H9 (cell line): Measurements from ENCODE around the gene C2CD2. TPM values are rescaled to one million over a fixed set of nuclear protein-coding genes. Genes with fewer than 3 reads are reported as not detected.

Source experiments
- DNase-seq: peaks from one replicate; pipeline ENCODE4 v3.0.0-alpha.2; 2017
- H2AFZ ChIP-seq: one replicate; pipeline ENCODE4 v1.6.1; 2013; ENCODE audit warnings: mild to moderate bottlenecking, low read length, control low read depth, moderate library complexity
- H2AK5ac ChIP-seq: 2 replicates; pipeline ENCODE4 v1.6.1; 2013; ENCODE audit warnings: low read length, control low read depth, mixed read lengths; ENCODE audit not compliant: insufficient read length
- H2BK120ac ChIP-seq: one replicate; pipeline ENCODE4 v1.6.1; 2013; ENCODE audit warnings: low read depth, mild to moderate bottlenecking, low read length, control low read depth, inconsistent platforms; ENCODE audit not compliant: poor library complexity, severe bottlenecking
- H2BK12ac ChIP-seq: 2 replicates; pipeline ENCODE4 v1.6.1; 2013; ENCODE audit warnings: low read length, control low read depth, mixed read lengths, low read depth; ENCODE audit not compliant: insufficient read length
- H2BK15ac ChIP-seq: 2 replicates; pipeline ENCODE4 v1.6.1; 2013; ENCODE audit warnings: low read depth, low read length, control low read depth
- H2BK20ac ChIP-seq: one replicate; pipeline ENCODE4 v1.6.1; 2013; ENCODE audit warnings: low read depth, mild to moderate bottlenecking, low read length, control low read depth, inconsistent platforms; ENCODE audit not compliant: poor library complexity, severe bottlenecking
- H2BK5ac ChIP-seq: 2 replicates; pipeline ENCODE4 v1.6.1; 2013; ENCODE audit warnings: low read length, control low read depth, mixed read lengths; ENCODE audit not compliant: insufficient read length
- H3K14ac ChIP-seq: 2 replicates; pipeline ENCODE4 v1.6.1; 2013; ENCODE audit warnings: low read length, control low read depth; ENCODE audit not compliant: insufficient read depth
- H3K18ac ChIP-seq: 2 replicates; pipeline ENCODE4 v1.6.1; 2013; ENCODE audit warnings: low read depth, mild to moderate bottlenecking, mixed read lengths, low read length, control low read depth; ENCODE audit not compliant: insufficient read length
- H3K23ac ChIP-seq: 2 replicates; pipeline ENCODE4 v1.6.1; 2013; ENCODE audit warnings: low read length, control low read depth, mixed read lengths, low read depth; ENCODE audit not compliant: insufficient read length
- H3K23me2 ChIP-seq: 2 replicates; pipeline ENCODE4 v1.6.1; 2013; ENCODE audit warnings: low read depth, mild to moderate bottlenecking, mixed read lengths, low read length, control low read depth; ENCODE audit not compliant: insufficient read length, poor library complexity, severe bottlenecking
- H3K27ac ChIP-seq: 2 replicates; pipeline ENCODE4 v1.5.1; 2013; ENCODE audit warnings: low read length, control low read depth, mixed read lengths, low read depth; ENCODE audit not compliant: insufficient read length
- H3K27me3 ChIP-seq: 2 replicates; pipeline ENCODE4 v1.6.1; 2013; ENCODE audit warnings: low read length, control low read depth, inconsistent platforms; ENCODE audit not compliant: insufficient read depth
- H3K4ac ChIP-seq: 2 replicates; pipeline ENCODE4 v1.6.1; 2013; ENCODE audit warnings: low read depth, mild to moderate bottlenecking, control low read depth, inconsistent platforms, low read length, moderate library complexity
- H3K4me1 ChIP-seq: 2 replicates; pipeline ENCODE4 v1.6.1; 2013; ENCODE audit warnings: low read length, control low read depth, inconsistent platforms; ENCODE audit not compliant: insufficient read depth
- H3K4me2 ChIP-seq: 2 replicates; pipeline ENCODE4 v1.6.1; 2013; ENCODE audit warnings: low read length, control low read depth, mixed read lengths; ENCODE audit not compliant: insufficient read length, insufficient read depth
- H3K56ac ChIP-seq: 2 replicates; pipeline ENCODE4 v1.6.1; 2013; ENCODE audit warnings: low read depth, mild to moderate bottlenecking, mixed read lengths, low read length, control low read depth; ENCODE audit not compliant: insufficient read length
- H3K79me1 ChIP-seq: 2 replicates; pipeline ENCODE4 v1.6.1; 2013; ENCODE audit warnings: low read depth, mild to moderate bottlenecking, moderate library complexity, low read length, control low read depth, inconsistent platforms; ENCODE audit not compliant: insufficient read depth, poor library complexity, severe bottlenecking
- H3K79me2 ChIP-seq: 2 replicates; pipeline ENCODE4 v1.6.1; 2013; ENCODE audit warnings: low read length, control low read depth, inconsistent platforms; ENCODE audit not compliant: insufficient read depth
- H3K9ac ChIP-seq: 2 replicates; pipeline ENCODE4 v1.6.1; 2013; ENCODE audit warnings: low read length, control low read depth, mixed read lengths; ENCODE audit not compliant: insufficient read length; ENCODE audit errors: extremely low read depth
- H3K9me3 ChIP-seq: one replicate; pipeline ENCODE4 v1.6.1; 2013; ENCODE audit warnings: low read depth, low read length, inconsistent platforms; ENCODE audit not compliant: control insufficient read depth
- H3T11ph ChIP-seq: one replicate; pipeline ENCODE4 v1.6.1; 2013; ENCODE audit warnings: mild to moderate bottlenecking, low read length, control low read depth, inconsistent platforms
- H4K20me1 ChIP-seq: one replicate; pipeline ENCODE4 v1.6.1; 2013; ENCODE audit not compliant: control insufficient read depth, insufficient read length, insufficient read depth
- H4K5ac ChIP-seq: 2 replicates; pipeline ENCODE4 v1.6.1; 2013; ENCODE audit warnings: low read depth, mild to moderate bottlenecking, mixed read lengths, low read length, control low read depth; ENCODE audit not compliant: insufficient read length
- H4K8ac ChIP-seq: replicated peaks from 2 replicates; pipeline ENCODE4 v1.6.1; 2013; ENCODE audit warnings: low read length, control low read depth, mixed read lengths, low read depth; ENCODE audit not compliant: insufficient read length
- H4K91ac ChIP-seq: 2 replicates; pipeline ENCODE4 v1.6.1; 2013; ENCODE audit warnings: low read depth, mild to moderate bottlenecking, moderate library complexity, mixed read lengths, low read length, control low read depth; ENCODE audit not compliant: insufficient read length
- H3K27ac Mint-ChIP-seq, 3 experiments: 2 replicates in 2 of 3; 3 replicates in 1 of 3; pipeline ENCODE4 v1.8.0; 2020 to 2021; ENCODE audit warnings: mixed read lengths in 3 of 3, mild to moderate bottlenecking in 1 of 3, moderate library complexity in 1 of 3
- H3K27me3 Mint-ChIP-seq: 2 replicates; pipeline ENCODE4 v1.8.0; 2021; ENCODE audit warnings: low read depth, mild to moderate bottlenecking, moderate library complexity, mixed read lengths
- H3K36me3 Mint-ChIP-seq, 3 experiments: 2 replicates in 2 of 3; 3 replicates in 1 of 3; pipeline ENCODE4 v1.8.0; 2020 to 2021; ENCODE audit warnings: low read depth in 3 of 3, mixed read lengths in 3 of 3; ENCODE audit not compliant: insufficient read depth in 1 of 3
- H3K4me1 Mint-ChIP-seq, 2 experiments: 2 replicates each; pipeline ENCODE4 v1.8.0; 2020; ENCODE audit warnings: mixed read lengths in 2 of 2
- H3K4me3 Mint-ChIP-seq, 2 experiments: 2 replicates in 1 of 2; 3 replicates in 1 of 2; pipeline ENCODE4 v1.8.0; 2020 to 2021; ENCODE audit warnings: mild to moderate bottlenecking in 2 of 2, mixed read lengths in 2 of 2, moderate library complexity in 1 of 2
- H3K9me3 Mint-ChIP-seq, 2 experiments: 2 replicates in 1 of 2; 3 replicates in 1 of 2; pipeline ENCODE4 v1.8.0; 2020; ENCODE audit warnings: mild to moderate bottlenecking in 2 of 2, mixed read lengths in 2 of 2, moderate library complexity in 1 of 2
- WGBS: extraction: QIAGEN DNeasy Blood & Tissue Kit; methylation state at CpG from one replicate; pipeline ENCODE4 v1.1.7; 2013; ENCODE audit warnings: missing lambda C conversion rate, low lambda C conversion rate, mixed read lengths; ENCODE audit not compliant: insufficient read length; ENCODE audit errors: extremely low coverage; 5-methylcytosine and 5-hydroxymethylcytosine counted together
- total RNA-seq: library from RNA; stranded (reverse); gene quantifications from 2 replicates; pipeline ENCODE4 v1.2.1, GENCODE V29; 2021
- TF ChIP-seq, protein P1 (sequence below): fragments of 200-600 bp; sonication (generic); conservative IDR thresholded peaks from 3 replicates; pipeline ENCODE4 v1.8.0; 2021; ENCODE audit warnings: antibody characterized with exemption, mild to moderate bottlenecking

C2CD2 gene
- total RNA-seq, 1 experiment from 2014 or later: 14.6 TPM

DNA sequence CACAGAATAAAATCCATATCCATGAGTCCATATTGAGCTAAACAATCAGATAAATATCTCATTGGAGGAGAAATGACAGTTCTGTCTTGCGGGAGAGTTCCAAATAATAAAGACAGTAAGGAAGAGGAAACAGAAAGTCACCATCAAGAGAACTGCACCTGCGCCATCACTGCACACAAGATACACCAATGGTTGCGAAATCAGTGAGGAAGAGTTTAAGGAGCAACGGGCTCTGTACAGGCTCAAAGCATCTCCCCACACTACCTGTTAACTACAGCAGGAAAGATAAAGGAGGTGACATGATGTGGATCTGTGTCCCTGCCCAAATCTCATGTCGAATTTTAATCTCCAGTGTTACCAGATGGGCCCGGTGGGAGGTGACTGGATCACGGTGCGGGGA is 7.8 kb downstream of the C2CD2 start:
- H2BK120ac ChIP-seq: no peak overlapping the region
- Mint-ChIP-seq H3K27ac (no peak overlapping the region), H3K9me3 (no peaks in the 10 kb centered on the region), H3K36me3 (peaks cover 0 to 5% (median 3%) of the 10 kb centered on the region in 3 experiments; a peak in 1 of 7 replicates), H3K27me3 (peaks cover 5% of the 10 kb centered on the region), H3K4me3 (no peak overlapping the region), H3K4me1 (peaks cover 24 to 28% of the 10 kb centered on the region in 2 experiments)
- peaks cover 2% of the 10 kb centered on the region for H3K79me1 ChIP-seq
- no peak overlapping the region for H3K23ac ChIP-seq
- no peak overlapping the region for H2BK15ac ChIP-seq
- peaks cover 3% of the 10 kb centered on the region; the same call in 1 of the 2 replicates for H3K4me1 ChIP-seq
- no peak overlapping the region for H3K27ac ChIP-seq
- no peak overlapping the region for H4K91ac ChIP-seq
- H2BK5ac ChIP-seq: no peak overlapping the region
- TF ChIP-seq, protein P1, sequence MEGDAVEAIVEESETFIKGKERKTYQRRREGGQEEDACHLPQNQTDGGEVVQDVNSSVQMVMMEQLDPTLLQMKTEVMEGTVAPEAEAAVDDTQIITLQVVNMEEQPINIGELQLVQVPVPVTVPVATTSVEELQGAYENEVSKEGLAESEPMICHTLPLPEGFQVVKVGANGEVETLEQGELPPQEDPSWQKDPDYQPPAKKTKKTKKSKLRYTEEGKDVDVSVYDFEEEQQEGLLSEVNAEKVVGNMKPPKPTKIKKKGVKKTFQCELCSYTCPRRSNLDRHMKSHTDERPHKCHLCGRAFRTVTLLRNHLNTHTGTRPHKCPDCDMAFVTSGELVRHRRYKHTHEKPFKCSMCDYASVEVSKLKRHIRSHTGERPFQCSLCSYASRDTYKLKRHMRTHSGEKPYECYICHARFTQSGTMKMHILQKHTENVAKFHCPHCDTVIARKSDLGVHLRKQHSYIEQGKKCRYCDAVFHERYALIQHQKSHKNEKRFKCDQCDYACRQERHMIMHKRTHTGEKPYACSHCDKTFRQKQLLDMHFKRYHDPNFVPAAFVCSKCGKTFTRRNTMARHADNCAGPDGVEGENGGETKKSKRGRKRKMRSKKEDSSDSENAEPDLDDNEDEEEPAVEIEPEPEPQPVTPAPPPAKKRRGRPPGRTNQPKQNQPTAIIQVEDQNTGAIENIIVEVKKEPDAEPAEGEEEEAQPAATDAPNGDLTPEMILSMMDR: no peak
- no peak overlapping the region for H3K18ac ChIP-seq
- no CpG with 5 or more reads among the region's 8 CpGs for WGBS
- no peak overlapping the region for H4K5ac ChIP-seq
- no peak overlapping the region for H3K4me2 ChIP-seq
- no peaks in the 10 kb centered on the region for H3K9me3 ChIP-seq
- H3K27me3 ChIP-seq: no peaks in the 10 kb centered on the region
- no peak overlapping the region for H3K14ac ChIP-seq
- no peak overlapping the region for H2BK12ac ChIP-seq
- no peak overlapping the region for H2AK5ac ChIP-seq
- no peak for DNase-seq
- H2BK20ac ChIP-seq: no peak overlapping the region
- no peak overlapping the region for H2AFZ ChIP-seq
- H3K79me2 ChIP-seq: no peaks in the 10 kb centered on the region
- H3K4ac ChIP-seq: no peak overlapping the region
- H4K20me1 ChIP-seq: no peaks in the 10 kb centered on the region
- H3K56ac ChIP-seq: no peak overlapping the region
- H3T11ph ChIP-seq: no peak overlapping the region
- peaks cover 2% of the 10 kb centered on the region for H3K23me2 ChIP-seq
- no peak overlapping the region for H4K8ac ChIP-seq
- H3K9ac ChIP-seq: no peak overlapping the region
